NB4 (cell line): Measurements from ENCODE around the gene ACOT7.

Source experiments
- DNase-seq: peaks from one replicate; pipeline ENCODE4 v3.0.0; 2010; ENCODE audit warnings: low read depth
- H3K4me3 ChIP-seq: one replicate; pipeline ENCODE4 v1.5.1; 2011; ENCODE audit warnings: mild to moderate bottlenecking, low read depth, low read length, moderate library complexity
- CTCF ChIP-seq: IDR thresholded peaks from one replicate; pipeline ENCODE4 v1.5.1; 2012; ENCODE audit warnings: low read depth, low read length
- MYC ChIP-seq: IDR thresholded peaks from 2 replicates; pipeline ENCODE4 v1.6.1; 2011; ENCODE audit warnings: low read depth, low read length
- POLR2A ChIP-seq: IDR thresholded peaks from 2 replicates; pipeline ENCODE4 v1.6.1; 2011; ENCODE audit warnings: mild to moderate bottlenecking; ENCODE audit not compliant: insufficient read length; ENCODE audit errors: extremely low read depth
- TF ChIP-seq, protein P1 (sequence below): IDR thresholded peaks from 2 replicates; pipeline ENCODE4 v1.6.1; 2011; ENCODE audit warnings: low read depth, low read length

ACOT7 gene

GRCh38 chr1:6239213-6239752 is 154.3 kb downstream of the ACOT7 start:
- DNase-seq, result no peak
- TF ChIP-seq POLR2A (no peak), MYC (no peak), CTCF (no peak)
- TF ChIP-seq, protein P1, sequence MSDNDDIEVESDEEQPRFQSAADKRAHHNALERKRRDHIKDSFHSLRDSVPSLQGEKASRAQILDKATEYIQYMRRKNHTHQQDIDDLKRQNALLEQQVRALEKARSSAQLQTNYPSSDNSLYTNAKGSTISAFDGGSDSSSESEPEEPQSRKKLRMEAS, result no peak
- no peak overlapping the region for H3K4me3 ChIP-seq

GRCh38 chr1:6237093-6237492 is 156.5 kb downstream of the ACOT7 start:
- DNase-seq, result no peak
- TF ChIP-seq, protein P1, result no peak
- TF ChIP-seq POLR2A (no peak), CTCF (no peak), MYC (no peak)
- no peak overlapping the region for H3K4me3 ChIP-seq

- peak overlapping the region; percentile 93 for H3K4me3 ChIP-seq
- DNase-seq, result no peak
- TF ChIP-seq MYC, result no peak
- TF ChIP-seq CTCF, result no peak
Observed at GRCh38 chr1:6235296-6235677, 158.3 kb downstream of the ACOT7 start.

DNA sequence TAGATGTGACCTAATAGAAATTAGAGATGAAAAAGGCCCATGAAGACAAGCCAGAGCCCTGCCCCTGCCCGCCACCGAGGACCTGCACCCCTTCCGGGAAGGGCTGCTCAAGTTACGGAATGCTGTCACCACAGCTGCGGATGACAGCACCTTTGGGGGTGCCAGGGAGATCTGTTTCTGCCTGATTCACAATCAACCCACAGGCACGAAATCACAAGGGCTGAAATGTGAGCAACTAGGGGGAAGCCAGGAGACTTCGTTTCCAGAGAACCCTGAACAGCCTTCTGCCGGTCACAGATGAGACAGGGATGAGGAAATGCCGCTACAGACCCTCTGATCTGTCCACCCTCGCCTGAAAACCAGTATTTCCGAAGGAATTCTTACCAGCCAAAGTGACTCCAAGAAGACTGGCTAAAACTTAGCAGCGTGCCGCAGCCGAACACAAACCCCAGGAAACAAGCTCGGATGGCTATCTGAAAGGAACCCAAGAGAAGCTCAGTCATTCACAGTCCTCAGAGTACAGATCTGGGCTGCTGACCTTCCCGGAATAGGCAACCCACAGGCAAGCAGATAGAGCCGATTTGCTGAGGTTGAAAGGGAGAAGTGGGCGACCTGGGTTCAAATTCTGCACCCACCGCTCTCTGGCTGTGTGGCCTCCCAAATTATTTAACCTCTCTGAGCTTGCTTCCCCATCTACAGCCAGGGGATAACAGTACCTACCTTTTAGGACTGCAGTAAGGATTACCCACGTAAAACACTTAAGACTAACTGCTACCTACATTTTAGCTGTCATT is 158.9 kb downstream of the ACOT7 start:
- DNase-seq, result no peak
- TF ChIP-seq, protein P1, result no peak
- TF ChIP-seq CTCF (no peak), MYC (no peak), POLR2A (no peak)

DNA sequence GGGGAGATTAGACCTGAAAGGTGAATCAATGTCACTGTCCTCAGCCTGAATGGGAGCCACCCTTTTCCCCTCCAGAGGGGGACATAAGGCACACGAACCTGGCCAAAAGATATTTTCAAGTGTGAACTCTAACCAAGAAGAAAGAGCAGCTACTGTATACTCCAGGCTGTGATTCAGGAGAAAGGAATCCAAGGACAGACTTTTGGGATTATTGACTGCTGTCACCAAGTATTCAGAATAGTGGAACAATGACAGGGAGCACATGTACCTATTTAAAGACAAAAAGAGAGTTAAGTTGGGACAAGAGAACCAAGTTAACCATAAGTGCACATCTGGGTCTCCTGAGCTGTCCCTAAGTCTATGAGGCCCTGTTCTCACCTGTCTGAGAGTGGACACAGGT is 160.2 kb downstream of the ACOT7 start:
- no peak for TF ChIP-seq CTCF
- TF ChIP-seq, protein P1, result no peak
- TF ChIP-seq POLR2A, result no peak
- no peak for TF ChIP-seq MYC
- DNase-seq, result no peak
- no peak overlapping the region for H3K4me3 ChIP-seq

More for the DNA sequence above, 158.9 kb downstream of the ACOT7 start:
- H3K4me3 ChIP-seq, result peak overlapping the region; percentile 93
